Tibial nerve (tissue), 4 donors: ENCODE measurements around the gene TKTL1.

Experiments
- EP300 ChIP-seq, 2 donors: sonication (generic); formaldehyde crosslinking; IDR thresholded peaks; one replicate each; pipeline ENCODE4 v1.6.1; 2017; ENCODE audit warnings: antibody characterized with exemption in 2 of 2, mild to moderate bottlenecking in 1 of 2
- POLR2A ChIP-seq, 2 donors: fragments of 450-650 bp; IDR thresholded peaks; one replicate each; pipeline ENCODE4 v1.6.1; 2017; ENCODE audit warnings: antibody characterized with exemption in 2 of 2, mild to moderate bottlenecking in 2 of 2, moderate library complexity in 2 of 2
- TF ChIP-seq, protein P1 (sequence below), 5 experiments: fragments of 200-600 bp in 3 of 5; fragments of 450-650 bp in 2 of 5; sonication (generic) in 3 of 5; IDR thresholded peaks; one replicate each; pipeline ENCODE4 v1.5.1; 2016 to 2019; ENCODE audit warnings: antibody characterized with exemption in 5 of 5, mild to moderate bottlenecking in 3 of 5, moderate library complexity in 2 of 5

DNA sequence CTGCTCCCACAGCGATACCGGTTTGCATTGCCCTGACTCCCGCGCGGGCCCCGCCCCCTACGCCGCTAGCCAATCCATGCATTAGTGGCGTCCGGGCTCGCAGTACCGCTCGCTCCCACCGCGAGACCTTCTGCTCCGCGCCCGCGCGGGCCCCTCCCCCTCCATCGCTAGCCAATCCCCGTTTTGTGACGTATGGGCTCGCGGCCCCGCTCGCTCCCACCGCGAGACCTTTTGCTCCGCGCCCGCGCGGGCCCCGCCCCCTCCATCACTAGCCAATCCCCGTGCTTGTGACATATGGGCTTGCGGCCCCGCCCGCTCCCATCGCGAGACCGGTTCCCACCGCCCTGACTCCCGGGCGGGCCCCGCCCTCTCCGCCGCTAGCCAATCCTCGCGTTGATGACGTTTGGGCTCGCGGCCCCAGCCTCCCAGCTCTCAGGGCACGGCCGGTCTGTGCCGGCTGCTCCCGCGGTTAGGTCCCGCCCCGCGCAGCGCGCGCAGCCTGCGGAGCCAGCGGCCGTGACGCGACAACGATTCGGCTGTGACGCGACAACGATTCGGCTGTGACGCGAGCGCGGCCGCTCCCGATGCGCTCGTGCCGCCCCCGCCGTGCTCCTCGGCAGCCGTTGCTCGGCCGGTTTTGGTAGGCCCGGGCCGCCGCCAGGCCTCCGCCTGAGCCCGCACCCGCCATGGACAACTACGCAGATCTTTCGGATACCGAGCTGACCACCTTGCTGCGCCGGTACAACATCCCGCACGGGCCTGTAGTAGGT is 83.4 kb downstream of the TKTL1 start, which contains the start of gene EMD:
- TF ChIP-seq, protein P1, sequence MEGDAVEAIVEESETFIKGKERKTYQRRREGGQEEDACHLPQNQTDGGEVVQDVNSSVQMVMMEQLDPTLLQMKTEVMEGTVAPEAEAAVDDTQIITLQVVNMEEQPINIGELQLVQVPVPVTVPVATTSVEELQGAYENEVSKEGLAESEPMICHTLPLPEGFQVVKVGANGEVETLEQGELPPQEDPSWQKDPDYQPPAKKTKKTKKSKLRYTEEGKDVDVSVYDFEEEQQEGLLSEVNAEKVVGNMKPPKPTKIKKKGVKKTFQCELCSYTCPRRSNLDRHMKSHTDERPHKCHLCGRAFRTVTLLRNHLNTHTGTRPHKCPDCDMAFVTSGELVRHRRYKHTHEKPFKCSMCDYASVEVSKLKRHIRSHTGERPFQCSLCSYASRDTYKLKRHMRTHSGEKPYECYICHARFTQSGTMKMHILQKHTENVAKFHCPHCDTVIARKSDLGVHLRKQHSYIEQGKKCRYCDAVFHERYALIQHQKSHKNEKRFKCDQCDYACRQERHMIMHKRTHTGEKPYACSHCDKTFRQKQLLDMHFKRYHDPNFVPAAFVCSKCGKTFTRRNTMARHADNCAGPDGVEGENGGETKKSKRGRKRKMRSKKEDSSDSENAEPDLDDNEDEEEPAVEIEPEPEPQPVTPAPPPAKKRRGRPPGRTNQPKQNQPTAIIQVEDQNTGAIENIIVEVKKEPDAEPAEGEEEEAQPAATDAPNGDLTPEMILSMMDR (IDR thresholded peaks at IDR 0.05), result peak in 2 of 5 experiments; percentile 26 to 27
- TF ChIP-seq POLR2A (IDR thresholded peaks at IDR 0.05) (peak; percentile 81 to 93), EP300 (IDR thresholded peaks at IDR 0.05) (peak; percentile 79 to 92)
